ENCODE results near the gene CADPS2.

The CADPS2 gene

GRCh38 chr7:122273117-122273516 lies 613.1 kb downstream of the CADPS2 start:
- DNase-seq (ENCODE audit: extremely low spot score, insufficient read length, low read depth) (no peak), FAIRE-seq (no peak)

DNA sequence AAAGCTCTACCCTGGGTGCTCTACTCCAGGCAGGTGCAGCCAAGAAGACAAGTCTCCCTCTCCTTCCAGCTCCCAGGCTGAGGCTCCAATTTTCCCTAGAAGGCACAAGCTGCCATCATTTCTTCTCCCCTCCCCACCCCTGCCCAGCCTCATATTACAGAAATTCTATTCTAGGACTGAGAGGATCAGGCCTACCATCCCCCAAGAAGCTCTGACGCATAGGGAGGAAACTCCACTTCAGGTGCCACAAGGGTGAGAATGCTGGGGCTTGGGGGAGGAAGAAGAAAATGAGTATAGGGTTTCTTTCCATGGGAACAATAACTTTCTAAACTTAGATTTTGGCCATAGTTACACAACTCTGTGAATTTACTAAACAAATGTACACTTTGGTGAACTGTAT lies 617.0 kb downstream of the CADPS2 start:
- DNase-seq (ENCODE audit: extremely low spot score, insufficient read length, low read depth) (no peak), FAIRE-seq (no peak)

Measured in GM18507 (cell line).